ENCODE results near the gene YPEL4. TPM values are rescaled to one million over a fixed set of nuclear protein-coding genes. Genes with fewer than 3 reads are reported as not detected.

The YPEL4 gene
- total RNA-seq, 6 donors from 2014 or later, result 0.91 to 8.4 (median 3.5) TPM

- H3K27me3 ChIP-seq, result no peaks in the 10 kb centered on the region
- TF ChIP-seq POLR2AphosphoS5 (IDR thresholded peaks at IDR 0.05), result peak; percentile 53 to 64
- no peak for TF ChIP-seq POLR2A (IDR thresholded peaks at IDR 0.05)
- no peak for TF ChIP-seq EP300 (IDR thresholded peaks at IDR 0.05)
- peak; percentile 84 to 87 for ATAC-seq (ENCODE audit: low FRiP score in 2 of 2)
- H3K4me1 ChIP-seq, result peaks cover 7 to 25% (median 16%) of the 10 kb centered on the region in 4 donors
- H3K9me3 ChIP-seq, result no peaks in the 10 kb centered on the region
- peak within 1 kb of the TSS; percentile 19 to 64 (median 60) for H3K4me3 ChIP-seq
- WGBS, 2 donors, result 18 to 21% methylated on average over 5 to 10 of the region's 10 CpGs
- H3K27ac ChIP-seq, result peak within 1 kb of the TSS; percentile 88 to 95 (median 92)
- H3K36me3 ChIP-seq, result peaks cover 0 to 19% (median 0%) of the 10 kb centered on the region in 4 donors
- peak; percentile 26 to 58 for DNase-seq
Measured at GRCh38 chr11:57597461-57597915, 52.2 kb downstream of the YPEL4 start, which contains the start of gene SERPING1. TSS of gene SERPING1 (plus strand) at chr11:57597685. CDS start at chr11:57598271, 586 bp downstream.

GRCh38 chr11:57596266-57596885 lies 53.3 kb downstream of the YPEL4 start:
- WGBS, 2 donors, result 69 to 84% methylated on average over 5 of the region's 5 CpGs
- TF ChIP-seq CTCF (IDR thresholded peaks at IDR 0.05) (no peak), POLR2A (IDR thresholded peaks at IDR 0.05) (no peak), POLR2AphosphoS5 (IDR thresholded peaks at IDR 0.05) (no peak), EP300 (IDR thresholded peaks at IDR 0.05) (no peak)
- peak overlapping the region; percentile 88 to 95 (median 92) for H3K27ac ChIP-seq
- peaks cover 0 to 11% (median 0%) of the 10 kb centered on the region in 4 donors for H3K36me3 ChIP-seq
- H3K4me1 ChIP-seq, result peaks cover 7 to 25% (median 16%) of the 10 kb centered on the region in 4 donors
- no peak for ATAC-seq (ENCODE audit: low FRiP score in 2 of 2)
- no peaks in the 10 kb centered on the region for H3K9me3 ChIP-seq
- DNase-seq, result no peak
- no peak overlapping the region for H3K4me3 ChIP-seq
- no peaks in the 10 kb centered on the region for H3K27me3 ChIP-seq

Small RNA genes lying within 50 kb of the gene (small RNA-seq; reads per million reads assigned to genes)
- gene MIR130A, result 663 to 994 (median 861) reads per million in 4 donors

Other genes starting within 250 kb of the YPEL4 start
- gene SLC43A3, start 222.8 kb downstream of the YPEL4 start, total RNA-seq, result 100 to 1,000 TPM in 4 of 6 donors, 10 to 100 TPM in 2; 61.6 to 177 (median 118) TPM
- 1 to 10 TPM in 5 of 6 donors, not detected in 1; 1.1 to 4.1 (median 2.0) TPM for gene RTN4RL2, start 189.4 kb downstream of the YPEL4 start, total RNA-seq
- 10 to 100 TPM in 5 of 6 donors, 1 to 10 TPM in 1; 7.1 to 72.3 (median 13.9) TPM for gene SLC43A1, start 134.2 kb downstream of the YPEL4 start, total RNA-seq
- 10 to 100 TPM in 5 of 6 donors, 1 to 10 TPM in 1; 7.3 to 62.2 (median 26.8) TPM for gene TIMM10, start 119.2 kb downstream of the YPEL4 start, total RNA-seq
- gene SMTNL1, start 112.3 kb downstream of the YPEL4 start, total RNA-seq, result not detected
- gene UBE2L6, start 82.2 kb downstream of the YPEL4 start, total RNA-seq, result 100 to 1,000 TPM in 1 of 6 donors, 10 to 100 TPM in 5; 39.8 to 142 (median 80.9) TPM
- gene SERPING1, start 52.2 kb downstream of the YPEL4 start, total RNA-seq, result 100 to 1,000 TPM; 306 to 573 (median 469) TPM
- gene CLP1, start 7.8 kb upstream of the YPEL4 start, total RNA-seq, result 10 to 100 TPM; 10.5 to 16.9 (median 13.4) TPM
- 10 to 100 TPM; 45.1 to 81.9 (median 58.7) TPM for gene ZDHHC5, start 18.2 kb upstream of the YPEL4 start, total RNA-seq
- 10 to 100 TPM in 5 of 6 donors, 1 to 10 TPM in 1; 7.4 to 14.9 (median 13.5) TPM for gene MED19, start 62.3 kb upstream of the YPEL4 start, total RNA-seq
- gene TMX2, start 62.7 kb upstream of the YPEL4 start, total RNA-seq, result 10 to 100 TPM; 16.2 to 67.3 (median 53.1) TPM
- gene SELENOH, start 91.6 kb upstream of the YPEL4 start, total RNA-seq, result 100 to 1,000 TPM in 5 of 6 donors, 10 to 100 TPM in 1; 56.6 to 138 (median 120) TPM
- not detected for gene BTBD18, start 101.9 kb upstream of the YPEL4 start, total RNA-seq
- gene CTNND1, start 111.9 kb upstream of the YPEL4 start, total RNA-seq, result 100 to 1,000 TPM; 136 to 232 (median 214) TPM

Measured in upper lobe of left lung (tissue), 6 donors.